RWPE1 (cell line): ENCODE results near the gene CRYBG2.

ENCODE experiments used
- CTCF ChIA-PET: fragments of 350-600 bp; sonication (Branson Sonifier 250); formaldehyde crosslinking; extraction: SDS; loops from one replicate; lab custom pipeline; 2021; lab: Yijun Ruan, JAX
- POLR2A ChIA-PET: fragments of 400-600 bp; formaldehyde crosslinking; extraction: SDS; loops from one replicate; lab custom pipeline; 2020; ENCODE audit warnings: antibody characterized with exemption; ENCODE audit not compliant: low non-redundant PET; lab: Yijun Ruan, JAX
- DNase-seq: peaks from one replicate; pipeline ENCODE4 v3.0.0; 2012; ENCODE audit warnings: low spot score
- H3K27ac ChIP-seq: fragments of 450-650 bp; 2 replicates; pipeline ENCODE4 v1.5.1; 2017
- CTCF ChIP-seq: fragments of 450-650 bp; conservative IDR thresholded peaks from 2 replicates; pipeline ENCODE4 v1.5.1; 2017; ENCODE audit warnings: low read depth, mild to moderate bottlenecking

CRYBG2 gene

DNA sequence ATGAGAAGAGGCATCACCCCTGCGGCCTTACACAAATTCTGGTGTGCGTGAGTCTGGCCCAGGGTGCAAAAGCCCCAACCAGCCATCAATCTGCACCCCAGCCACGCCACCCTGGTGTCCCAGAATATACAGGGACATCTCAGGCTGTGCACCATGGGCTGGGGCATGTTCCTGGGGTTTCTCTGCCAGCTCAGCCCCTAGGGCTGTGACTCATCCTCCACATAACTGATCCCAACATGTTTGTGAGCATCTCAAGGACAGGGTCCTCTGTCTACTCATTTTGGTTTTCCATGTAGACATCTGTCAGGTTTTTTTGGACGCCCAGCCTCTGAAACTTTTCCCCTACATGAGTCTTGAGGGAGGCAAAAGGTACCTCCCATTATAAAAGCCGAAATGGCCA, 18.1 kb upstream of the CRYBG2 start:
- CTCF ChIA-PET = interaction anchor here (1.0 kb wide), 1 partner anchor 8 kb away, joined by 3 read pairs; no protein-coding TSS in a partner anchor
- POLR2A ChIA-PET = interaction anchor here (0.6 kb wide), 1 partner anchor 9 kb away, joined by 3 read pairs; no protein-coding TSS in a partner anchor
- DNase-seq = peak; percentile 85
- no peak for TF ChIP-seq CTCF
- H3K27ac ChIP-seq = peak overlapping the region; percentile 79

GRCh38 chr1:26370591-26371382, 16.9 kb upstream of the CRYBG2 start:
- no peak for TF ChIP-seq CTCF
- H3K27ac ChIP-seq = peak overlapping the region; percentile 79; the same call in 1 of the 2 replicates
- ChIA-PET CTCF (interaction anchor here (0.6 kb wide), 1 partner anchor 20 kb away, joined by 3 read pairs; no protein-coding TSS in a partner anchor), POLR2A (no interaction called here)
- DNase-seq = no peak

- H3K27ac ChIP-seq = no peak overlapping the region
- ChIA-PET POLR2A (no interaction called here), CTCF (no interaction called here)
- TF ChIP-seq CTCF = no peak
- no peak for DNase-seq
Observed at GRCh38 chr1:26368486-26368885, 14.6 kb upstream of the CRYBG2 start.

- no peak for DNase-seq
- H3K27ac ChIP-seq = no peak overlapping the region
- no peak for TF ChIP-seq CTCF
- ChIA-PET CTCF (interaction anchor here (0.6 kb wide), 1 partner anchor 511 kb away, joined by 3 read pairs; no protein-coding TSS in a partner anchor), POLR2A (no interaction called here)
Observed at GRCh38 chr1:26368006-26368405, 14.1 kb upstream of the CRYBG2 start.

- H3K27ac ChIP-seq = no peak overlapping the region
- ChIA-PET POLR2A (no interaction called here), CTCF (interaction anchor here (0.7 kb wide), 1 partner anchor 155 kb away, joined by 3 read pairs; no protein-coding TSS in a partner anchor)
- no peak for DNase-seq
- no peak for TF ChIP-seq CTCF
Observed at GRCh38 chr1:26367441-26367840, 13.5 kb upstream of the CRYBG2 start.

GRCh38 chr1:26364956-26365355, 11.0 kb upstream of the CRYBG2 start:
- no peak for DNase-seq
- POLR2A ChIA-PET = no interaction called here
- no peak for TF ChIP-seq CTCF
- CTCF ChIA-PET = interaction anchor here (0.9 to 1.5 kb wide), 8 partner anchors 9 to 220 kb away, joined by 3 to 12 read pairs (median 4); no protein-coding TSS in a partner anchor
- H3K27ac ChIP-seq = no peak overlapping the region
